GM11168 (cell line): ENCODE measurements around the gene SOX13.

ENCODE experiments used
- in situ Hi-C: fragments of 300-500 bp; cut with MboI; formaldehyde crosslinking; loops from one replicate; pipeline ENCODE4 v1.12.0; 2022; ENCODE audit warnings: low sequenced_read_pairs; ENCODE audit not compliant: unreplicated experiment

SOX13 gene

DNA sequence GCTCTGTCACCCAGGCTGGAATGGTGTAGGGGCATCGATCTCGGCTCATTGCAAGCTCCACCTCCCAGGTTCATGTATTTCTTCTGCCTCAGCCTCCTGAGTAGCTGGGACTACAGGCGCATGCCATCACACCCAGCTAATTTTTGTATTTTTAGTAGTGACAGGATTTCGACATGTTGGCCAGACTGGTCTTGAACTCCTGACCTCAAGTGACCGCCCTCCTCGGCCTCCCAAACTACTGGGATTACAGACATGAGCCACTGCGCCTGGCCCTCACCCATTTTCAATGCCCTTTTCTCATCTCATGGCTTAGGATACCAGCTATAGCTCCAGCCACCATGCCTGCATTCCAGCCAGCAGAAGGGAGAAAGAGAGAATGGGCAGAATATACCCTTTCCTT, 12.9 kb upstream of the SOX13 start:
- in situ Hi-C loops, result no loop called here

DNA sequence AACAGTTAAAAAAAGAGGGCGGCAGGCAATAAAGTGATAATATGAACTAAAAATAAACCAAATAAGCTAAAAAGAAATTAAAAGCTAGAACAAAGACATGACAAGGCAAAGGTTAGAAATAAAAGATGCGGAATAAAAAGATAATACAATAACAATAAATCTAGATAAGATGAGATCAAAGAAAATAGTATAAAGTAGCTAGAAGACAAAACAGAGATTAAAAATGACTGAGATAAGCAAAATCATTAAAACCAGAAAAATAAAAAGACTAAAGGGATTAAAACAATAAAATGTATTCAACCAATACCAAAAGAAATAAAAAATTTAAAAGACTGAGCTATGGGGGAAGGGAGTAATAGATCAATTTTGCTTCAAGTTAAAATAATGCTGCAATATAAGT, 10.8 kb upstream of the SOX13 start:
- in situ Hi-C loops, result no loop called here

DNA sequence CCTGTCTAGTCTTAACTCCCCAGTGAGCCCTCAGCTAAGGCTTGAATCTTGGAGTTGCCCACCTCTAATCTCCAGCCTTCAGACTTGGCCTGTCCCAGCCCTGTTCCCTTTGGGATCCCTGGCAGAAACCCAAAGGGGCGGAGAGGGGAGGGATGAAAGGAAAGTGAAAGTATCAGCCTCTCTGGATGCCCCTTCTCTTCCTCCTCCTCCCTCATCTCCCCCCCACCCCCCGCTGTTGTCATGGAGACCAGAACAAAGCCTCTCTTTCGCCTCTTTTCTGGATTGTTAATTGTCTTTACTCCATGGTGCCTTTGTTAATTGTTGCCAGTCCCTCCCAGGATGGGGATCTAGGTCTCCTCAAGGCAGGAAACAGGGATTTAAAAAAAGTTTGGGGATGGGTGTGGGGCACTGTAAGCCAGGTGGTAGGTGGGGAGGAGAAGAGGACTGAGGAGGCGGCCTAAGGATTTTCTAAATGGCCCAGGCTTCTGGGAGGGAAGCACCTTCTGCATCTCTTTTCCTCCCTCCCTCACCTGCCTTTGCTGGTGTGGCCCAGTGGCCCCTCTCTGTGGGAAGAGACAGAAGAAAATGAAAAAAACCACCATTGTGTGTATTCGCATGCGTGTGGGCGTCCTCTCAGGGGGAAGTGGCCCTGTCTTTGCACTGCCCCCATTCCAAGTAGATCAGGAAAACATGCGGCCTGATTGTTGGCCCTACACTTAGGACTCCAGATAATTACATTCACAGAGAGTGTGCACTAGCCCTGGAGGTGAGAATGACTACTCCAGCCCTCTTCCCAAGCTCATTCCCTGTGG, 7.5 kb upstream of the SOX13 start:
- in situ Hi-C loops, result no loop called here

DNA sequence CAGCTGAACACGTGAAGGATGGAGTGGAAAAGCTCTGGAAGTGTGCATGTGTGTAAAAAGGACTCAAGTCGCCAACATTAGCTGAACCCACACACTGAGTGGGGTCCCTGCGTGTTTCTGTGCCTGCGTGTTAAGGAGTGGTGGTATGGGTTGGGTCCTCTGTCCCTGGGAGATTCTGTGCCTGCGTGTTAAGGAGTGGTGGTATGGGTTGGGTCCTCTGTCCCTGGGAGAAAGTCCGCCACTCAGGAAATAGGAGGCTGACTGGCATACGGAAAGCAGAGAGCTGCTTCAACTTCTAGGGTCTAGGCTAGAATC, 7.0 kb upstream of the SOX13 start:
- in situ Hi-C loops, result no loop called here

DNA sequence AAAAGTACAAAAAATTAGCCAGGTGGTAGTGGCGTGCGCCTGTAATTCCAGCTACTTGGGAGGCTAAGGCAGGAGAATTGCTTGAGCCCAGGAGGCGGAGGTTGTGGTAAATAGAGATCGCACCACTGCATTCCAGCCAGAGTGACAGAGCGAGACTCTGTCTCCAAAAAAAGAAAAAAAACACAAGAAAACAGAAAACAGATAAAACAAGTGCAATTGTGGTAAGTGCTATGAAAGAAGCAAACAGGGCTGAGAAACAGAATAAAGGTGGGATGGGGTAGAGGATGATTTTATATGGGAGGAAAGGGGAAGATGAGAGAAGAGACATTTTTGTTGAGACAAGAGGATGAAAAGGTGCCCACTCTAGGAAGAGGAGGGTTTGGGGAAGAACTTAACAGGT, 5.0 kb upstream of the SOX13 start:
- in situ Hi-C loops, result no loop called here

DNA sequence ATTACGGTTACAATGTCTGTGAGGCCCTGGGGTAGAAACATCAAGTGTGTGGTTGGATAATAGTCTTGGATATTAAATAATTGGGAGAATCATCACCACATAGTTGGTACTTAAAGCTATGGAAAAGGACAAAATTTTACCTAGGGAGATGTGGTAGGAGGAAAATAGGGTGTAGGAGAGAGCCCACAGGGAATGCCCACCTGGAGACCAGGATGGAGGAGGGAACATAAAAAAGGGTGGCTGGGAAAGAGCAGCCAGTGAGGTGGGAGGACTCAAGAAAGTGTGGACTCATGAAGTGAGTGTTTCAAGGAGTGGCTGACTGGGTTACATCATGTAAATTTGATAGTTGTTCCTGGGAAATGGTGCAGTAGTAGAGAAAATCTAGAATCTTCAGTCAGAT, 3.0 kb upstream of the SOX13 start:
- in situ Hi-C loops, result no loop called here

DNA sequence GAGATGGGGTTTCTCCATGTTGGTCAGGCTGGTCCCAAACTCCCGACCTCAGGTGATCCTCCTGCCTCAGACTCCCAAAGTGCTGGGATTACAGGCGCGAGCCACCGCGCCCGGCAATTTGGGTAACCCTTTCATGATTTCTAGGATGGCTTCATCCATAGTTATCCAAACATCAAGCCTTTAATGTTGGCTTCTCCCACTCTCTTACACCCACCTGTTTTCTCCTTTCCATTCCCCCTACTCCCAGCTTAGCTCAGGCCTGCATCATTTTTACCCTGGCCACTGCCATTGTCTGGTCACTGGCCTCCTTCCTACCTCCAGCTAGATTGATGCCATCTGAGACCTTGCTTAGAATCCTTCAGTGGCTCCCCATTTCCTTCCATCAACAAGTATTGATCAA, 2.0 kb upstream of the SOX13 start:
- in situ Hi-C loops, result no loop called here

DNA sequence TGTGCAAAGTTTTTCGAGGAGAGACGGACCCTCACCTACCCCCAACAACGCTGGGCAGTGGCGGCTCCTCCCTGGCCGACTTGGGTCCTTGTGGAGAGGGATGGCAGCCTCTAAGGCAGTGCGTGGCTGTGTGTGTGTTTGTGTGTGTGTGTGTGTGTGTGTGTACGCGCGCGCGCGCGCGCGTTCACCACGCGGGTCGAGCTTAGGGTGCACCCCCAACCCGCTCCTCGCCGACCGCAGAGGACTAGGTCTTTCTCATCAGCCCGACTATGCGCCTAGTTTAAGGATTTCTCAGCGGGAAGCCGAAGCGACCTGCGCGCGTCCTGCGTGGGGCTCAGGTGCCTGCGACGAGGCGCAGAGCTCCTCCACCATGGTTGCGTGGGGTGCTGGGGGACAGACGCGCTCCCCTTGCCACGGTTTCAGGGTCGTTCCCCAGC, 940 bp downstream of the SOX13 start:
- in situ Hi-C loops, result no loop called here

DNA sequence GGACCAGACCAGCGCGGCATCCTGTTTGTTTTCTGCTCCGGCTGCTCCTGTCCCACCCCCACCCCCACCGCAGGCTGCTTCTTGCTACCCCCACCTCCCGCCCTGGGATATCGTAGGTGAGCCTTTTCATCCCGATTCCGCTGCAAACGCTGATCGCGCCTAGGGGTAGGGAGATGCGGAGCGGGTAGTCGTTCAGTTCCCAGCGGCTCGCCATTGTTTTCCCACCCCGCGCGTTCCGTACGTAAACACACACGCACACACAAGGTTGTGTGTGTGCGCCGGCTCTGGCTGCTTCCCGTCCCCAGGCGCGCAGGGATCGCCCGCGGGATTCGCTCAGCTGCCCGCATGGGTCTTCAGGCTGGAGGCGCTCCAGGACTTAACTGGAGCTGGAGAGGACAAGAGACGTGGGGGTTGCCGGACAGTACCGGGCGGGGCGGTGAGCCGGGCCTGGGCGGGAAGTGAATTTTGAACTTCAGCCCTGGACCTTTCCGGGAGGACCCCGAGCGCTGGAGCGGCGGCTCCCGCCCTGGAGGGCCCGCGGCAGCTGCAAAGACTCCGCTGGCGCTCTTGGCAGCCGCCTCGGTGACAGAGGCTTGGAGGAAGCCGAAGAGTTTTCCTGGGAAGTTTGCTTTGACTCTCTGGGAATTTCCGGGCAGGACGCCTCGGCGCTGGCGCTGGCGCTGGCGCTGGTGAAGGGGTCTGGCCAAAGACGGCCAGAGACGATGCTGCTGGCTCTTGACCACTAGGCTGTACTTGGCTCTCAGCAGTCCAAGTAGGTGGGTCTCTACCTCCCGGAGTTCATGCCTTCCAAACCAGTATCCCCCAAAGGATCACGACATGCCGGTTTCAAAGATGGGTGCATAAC, 1.6 kb downstream of the SOX13 start:
- in situ Hi-C loops, result no loop called here

DNA sequence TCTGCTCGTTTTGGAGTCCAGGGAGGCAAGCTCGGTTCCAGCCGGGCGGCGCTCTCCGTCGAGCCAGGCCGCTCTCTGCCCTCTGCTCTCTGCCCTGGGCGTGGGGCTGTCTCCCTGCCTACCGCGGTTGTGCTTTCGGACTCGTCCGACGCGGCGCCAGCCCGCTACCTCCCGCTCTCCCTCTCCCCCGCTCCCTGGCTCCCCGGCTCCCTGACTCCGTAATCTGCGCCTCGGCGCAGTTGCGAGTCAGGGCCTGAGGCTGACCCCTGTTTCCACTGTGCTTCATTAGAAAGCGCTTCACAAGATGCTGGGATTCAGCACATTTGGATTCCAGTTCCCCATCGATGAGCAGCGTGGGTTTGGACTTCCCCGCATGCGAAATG, 2.2 kb downstream of the SOX13 start:
- in situ Hi-C loops, result no loop called here

DNA sequence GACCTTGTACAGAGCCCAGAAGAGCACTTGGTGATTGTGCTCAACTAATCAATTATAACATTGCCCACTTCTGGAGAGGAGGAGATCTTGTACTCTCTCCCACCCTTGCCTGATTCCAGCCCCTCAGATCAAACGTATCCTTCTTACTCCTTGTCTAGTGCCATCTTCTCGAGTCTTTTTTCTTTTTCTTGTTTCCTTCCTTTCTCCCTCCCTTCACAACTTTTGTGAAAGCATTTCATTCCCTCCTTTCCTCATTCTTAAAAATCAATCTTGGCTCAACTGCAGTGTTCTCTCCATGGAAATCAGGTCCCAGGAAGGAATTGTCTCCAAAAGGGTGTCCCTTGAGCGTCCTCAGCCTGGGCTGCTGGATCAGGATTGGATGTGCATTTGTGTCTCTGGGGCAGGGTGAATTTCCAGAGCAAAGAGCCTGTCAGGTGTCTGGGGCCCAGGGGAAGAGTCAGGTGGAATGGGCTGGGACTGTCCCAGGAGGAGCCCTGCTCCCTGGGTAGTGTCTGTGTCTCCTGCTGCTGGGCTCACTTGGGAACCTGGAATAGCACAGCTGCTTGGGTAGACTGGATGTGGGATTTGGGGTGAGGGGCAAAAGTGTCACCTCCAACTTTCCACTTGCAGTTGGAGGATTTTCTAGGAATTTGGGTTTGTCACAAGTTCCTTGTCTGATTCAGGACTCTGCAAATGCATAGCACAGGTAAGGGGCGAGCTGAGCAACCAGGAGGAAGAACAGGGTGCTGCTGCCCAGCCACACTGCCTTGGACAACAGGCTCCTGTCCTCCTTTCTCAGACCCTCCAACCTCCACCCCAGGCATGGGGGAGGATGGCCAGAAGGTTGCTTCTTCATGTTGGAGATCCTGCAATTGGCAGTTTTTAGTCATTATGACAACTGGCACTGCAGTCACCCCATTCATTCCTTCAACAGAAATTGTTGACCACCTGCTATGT, 3.3 kb downstream of the SOX13 start:
- in situ Hi-C loops, result no loop called here

DNA sequence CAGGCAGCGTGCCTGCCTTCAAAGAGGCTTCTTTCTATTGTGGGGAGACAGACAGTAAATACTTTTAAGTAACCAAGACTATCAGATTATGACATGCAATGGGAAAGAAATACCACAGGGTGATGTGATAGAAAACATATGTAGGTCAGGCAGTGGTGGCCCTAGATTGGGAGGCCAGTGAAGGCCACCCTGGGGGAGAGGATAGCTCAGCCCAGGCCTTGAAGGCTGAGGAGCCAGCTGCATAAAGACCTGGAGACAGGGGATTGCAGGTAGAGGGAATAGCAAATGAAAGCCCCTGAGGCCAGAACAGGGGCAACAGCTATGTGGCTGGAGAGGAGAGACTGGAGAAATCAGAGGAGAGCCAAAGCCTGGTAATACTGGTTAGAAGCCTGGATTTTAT, 4.0 kb downstream of the SOX13 start:
- in situ Hi-C loops, result no loop called here

DNA sequence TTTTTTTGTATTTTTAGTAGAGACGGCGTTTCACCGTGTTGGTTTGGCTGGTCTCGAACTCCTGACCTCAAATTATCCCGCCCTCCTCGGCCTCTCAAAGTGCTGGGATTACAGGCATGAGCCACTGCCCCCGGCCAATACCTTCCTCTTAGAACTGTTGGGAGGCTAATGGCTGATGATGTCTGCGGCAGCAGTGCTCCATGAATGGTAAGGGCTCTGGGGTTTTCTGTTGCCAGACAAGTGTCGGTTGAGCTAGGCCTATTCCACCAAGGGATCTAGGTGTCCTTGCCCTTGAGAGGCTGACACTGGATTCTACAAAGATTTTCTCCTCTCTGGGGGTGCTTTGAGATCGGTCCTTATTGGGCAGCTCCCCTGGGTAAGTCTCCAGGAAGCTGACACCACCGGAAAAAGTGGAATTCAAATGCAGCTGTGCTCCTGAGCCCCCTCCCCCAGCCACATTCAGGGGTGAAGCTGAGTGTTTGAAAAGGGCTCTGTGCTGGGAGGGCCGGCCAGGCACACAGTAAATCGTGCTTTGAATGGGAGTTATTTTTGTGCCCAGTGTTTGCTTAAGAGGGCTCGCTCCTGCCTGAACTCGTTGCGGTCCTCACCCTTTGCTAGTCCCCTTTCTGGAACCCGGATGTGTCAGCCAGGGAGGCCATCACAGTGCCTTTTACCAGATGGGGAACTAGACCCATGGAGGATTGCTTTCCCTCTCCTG, 5.2 kb downstream of the SOX13 start:
- in situ Hi-C loops, result no loop called here

DNA sequence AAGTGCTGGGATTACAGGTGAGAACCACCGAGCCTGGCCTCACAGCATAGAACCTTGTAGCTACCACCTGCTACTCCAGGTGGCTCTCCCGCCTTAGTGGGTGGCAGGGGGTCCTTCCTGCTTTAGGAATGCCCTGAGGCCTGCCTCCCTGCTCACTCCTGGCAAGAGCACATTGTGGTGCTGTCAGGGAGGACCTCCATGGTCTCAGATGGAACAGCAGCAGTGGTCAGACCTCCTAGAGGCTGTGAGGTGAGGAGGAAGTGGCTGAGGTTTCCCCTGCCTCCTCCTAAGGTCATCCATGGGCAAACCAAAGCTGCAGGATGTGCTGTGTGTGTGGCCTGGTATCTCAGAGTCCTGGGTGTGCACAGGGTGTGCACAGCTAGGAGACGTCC, 6.7 kb downstream of the SOX13 start:
- in situ Hi-C loops, result no loop called here

DNA sequence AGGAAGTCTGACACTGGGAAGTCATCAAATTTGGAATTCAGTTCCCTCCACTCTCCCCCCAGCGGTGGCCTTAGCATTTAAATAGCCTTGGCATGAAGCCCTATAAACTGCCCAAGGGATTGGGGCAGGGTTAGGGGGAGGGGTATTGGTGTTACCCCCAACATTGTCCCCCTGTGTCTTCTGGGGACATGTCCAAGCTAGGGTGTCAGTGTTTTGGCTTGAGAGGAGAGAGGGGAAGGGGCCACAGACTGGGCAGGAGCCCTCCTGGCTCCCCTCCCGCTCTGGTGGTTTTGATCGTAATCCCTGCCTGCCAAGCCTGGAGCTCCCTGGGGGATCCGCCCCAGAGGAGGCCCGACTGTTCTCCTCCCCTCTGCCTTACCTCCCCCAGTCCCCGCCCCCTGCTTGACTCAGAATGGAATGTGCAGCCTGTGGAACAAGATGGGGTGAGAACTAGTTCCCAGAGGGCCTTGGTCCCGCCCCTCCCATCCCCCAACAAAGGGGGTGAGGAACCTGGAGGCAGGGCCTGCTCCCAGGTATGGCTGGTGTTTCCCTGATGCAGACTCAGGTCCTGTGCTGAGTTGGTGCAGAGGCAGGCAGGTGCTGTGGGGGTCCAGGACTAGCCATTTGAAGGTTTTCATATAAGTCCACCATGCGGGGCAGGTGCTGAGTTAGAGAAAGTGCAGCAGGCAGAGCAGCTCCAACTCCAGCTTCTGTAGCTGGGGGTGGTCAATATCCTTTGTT, 7.4 kb downstream of the SOX13 start:
- in situ Hi-C loops, result no loop called here

DNA sequence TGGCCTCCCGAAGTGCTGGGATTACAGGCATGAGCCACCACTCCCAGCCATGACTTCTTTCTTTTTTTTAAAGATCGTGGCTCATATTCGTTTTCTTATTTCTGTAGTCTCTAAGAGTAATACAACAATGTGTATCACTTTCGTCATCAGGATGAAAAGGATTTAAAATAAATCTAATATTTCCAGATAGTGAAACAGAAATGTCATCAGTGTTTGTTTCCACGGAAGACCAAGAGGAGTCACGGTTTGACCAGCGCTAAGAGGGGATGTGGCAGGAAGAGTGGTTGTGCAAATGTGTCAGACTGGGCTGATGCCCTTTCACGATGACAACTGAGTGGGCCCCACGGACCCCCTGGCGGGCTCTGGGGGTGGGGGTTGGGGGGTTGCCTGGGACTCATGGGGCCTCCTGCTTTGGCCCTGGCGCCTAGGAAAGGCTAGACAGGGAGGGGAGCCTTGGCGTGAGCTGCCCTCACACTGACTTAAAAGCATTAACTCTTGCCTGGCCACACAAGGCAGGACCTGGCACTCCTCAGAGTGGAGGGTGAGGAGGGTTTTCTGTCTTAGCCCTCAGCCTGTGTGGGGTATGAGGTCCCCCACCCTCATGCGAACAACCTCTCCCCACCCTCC, 8.4 kb downstream of the SOX13 start:
- in situ Hi-C loops, result no loop called here

DNA sequence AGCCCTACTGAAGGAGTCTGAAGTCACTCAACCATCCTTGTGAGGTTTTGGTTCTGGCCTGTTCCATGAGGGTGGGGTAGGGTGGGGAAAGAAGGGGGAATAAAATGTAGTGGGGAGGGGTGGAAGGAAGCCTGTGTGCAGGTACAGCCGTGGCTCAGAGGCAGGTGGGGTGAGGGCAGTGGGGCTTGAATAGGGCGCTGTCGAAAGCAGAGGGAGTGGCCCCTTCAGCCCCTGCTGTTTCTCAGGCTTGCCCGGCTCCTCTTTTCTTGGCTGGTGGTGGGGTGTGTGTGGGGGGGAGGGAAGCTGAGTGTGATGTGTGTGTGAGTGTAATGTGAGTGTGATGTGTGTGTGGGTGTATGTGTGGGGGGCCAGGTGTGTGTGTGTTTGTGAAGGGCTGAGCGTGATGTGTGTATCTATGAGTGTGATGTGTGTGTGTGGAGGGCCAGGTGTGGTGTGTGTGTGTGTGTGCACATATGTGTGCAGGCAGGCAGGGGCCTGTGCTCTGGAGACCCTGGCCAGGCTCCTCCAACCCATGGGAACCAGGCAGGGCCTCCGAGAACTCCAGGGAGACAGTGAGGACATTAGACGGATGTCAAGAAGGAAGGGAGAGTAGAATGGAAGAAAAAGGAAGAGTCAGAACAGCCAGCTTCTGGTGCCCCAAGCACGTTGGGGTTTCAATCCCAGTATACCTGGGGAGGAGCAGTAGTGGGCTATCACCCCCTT, 9.0 kb downstream of the SOX13 start:
- in situ Hi-C loops, result no loop called here

DNA sequence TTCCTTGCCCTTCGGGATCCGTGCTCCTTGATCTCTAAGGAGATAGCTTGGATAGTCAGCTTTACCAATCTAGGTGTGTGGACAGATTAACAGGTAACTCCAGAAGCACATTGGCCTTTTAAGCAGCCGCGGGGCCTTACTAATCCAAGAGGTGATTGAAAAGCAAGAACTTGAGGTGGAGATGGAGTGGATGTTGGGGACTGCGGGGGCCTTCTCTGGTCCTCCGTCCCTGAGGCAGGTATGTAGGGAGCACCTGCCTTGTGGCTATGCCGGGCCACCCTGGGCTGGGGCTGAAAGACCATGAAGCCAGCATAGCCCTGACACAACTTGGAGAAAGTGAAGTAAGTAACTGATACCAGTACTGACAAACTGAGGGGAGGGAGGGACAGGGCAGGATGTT, 10.6 kb downstream of the SOX13 start:
- in situ Hi-C loops, result no loop called here
